ENCODE results near the gene DUSP11. TPM values are rescaled to one million over a fixed set of nuclear protein-coding genes. Genes with fewer than 3 reads are reported as not detected.

DUSP11 gene
- total RNA-seq, 1 experiment from 2014 or later: 30.4 TPM

Other genes starting within 250 kb of the DUSP11 start
- not detected in 2 replicates for gene NAT8, start 137.7 kb downstream of the DUSP11 start, total RNA-seq (2014; rRNA removed)
- 42.2 and 51.4 TPM in 2 replicates for gene TPRKB, start 42.8 kb downstream of the DUSP11 start, total RNA-seq (2014; rRNA removed)
- not detected in 2 replicates for gene C2orf78, start 4.1 kb upstream of the DUSP11 start, total RNA-seq (2014; rRNA removed)
- gene STAMBP, start 48.9 kb upstream of the DUSP11 start, total RNA-seq (2014; rRNA removed): 23.8 and 32.2 TPM in 2 replicates
- 1.6 and 3.8 TPM in 2 replicates for gene ACTG2, start 112.9 kb upstream of the DUSP11 start, total RNA-seq (2014; rRNA removed)
- gene DGUOK, start 146.8 kb upstream of the DUSP11 start, total RNA-seq (2014; rRNA removed): 42.2 and 61.3 TPM in 2 replicates
- 6.1 and 10.1 TPM in 2 replicates for gene TET3, start 204.8 kb upstream of the DUSP11 start, total RNA-seq (2014; rRNA removed)

All from PC-3 (cell line).